Lung (tissue), 12 donors: ENCODE data around the gene POLR2I. TPM values are rescaled to one million over a fixed set of nuclear protein-coding genes. Genes with fewer than 3 reads are reported as not detected.
A peak's percentile ranks its signal among the peaks of the same experiment; 100 is the strongest.

ENCODE experiments used
- ATAC-seq: fragments of 200-7000 bp; cut with Tn5 transposase; one replicate; pipeline ENCODE4 v1.9.1; 2020; ENCODE audit warnings: moderate number of reproducible peaks; ENCODE audit not compliant: insufficient read depth, low FRiP score
- DNase-seq, 3 donors: peaks; one replicate each; pipeline ENCODE4 v3.0.0-alpha.2; 2013 to 2017
- H3K27ac ChIP-seq, 2 donors: one replicate each; pipeline ENCODE4 v1.5.1; 2013; ENCODE audit warnings: mild to moderate bottlenecking in 2 of 2, moderate library complexity in 2 of 2, control low read depth in 1 of 2, inconsistent platforms in 1 of 2, low read depth in 1 of 2, low read length in 1 of 2
- H3K27me3 ChIP-seq, 3 donors: one replicate each; pipeline ENCODE4 v1.5.1; 2013; ENCODE audit warnings: low read length in 2 of 3; ENCODE audit not compliant: control insufficient read depth in 3 of 3, insufficient read depth in 3 of 3
- H3K36me3 ChIP-seq, 4 donors: one replicate each; pipeline ENCODE4 v1.5.1; 2013; ENCODE audit warnings: low read length in 4 of 4, mild to moderate bottlenecking in 1 of 4, moderate library complexity in 1 of 4; ENCODE audit not compliant: control insufficient read depth in 4 of 4, insufficient read depth in 4 of 4
- H3K4me1 ChIP-seq, 5 donors: one replicate each; pipeline ENCODE4 v1.5.1; 2013; ENCODE audit warnings: low read length in 5 of 5, mild to moderate bottlenecking in 2 of 5, moderate library complexity in 1 of 5; ENCODE audit not compliant: control insufficient read depth in 5 of 5, insufficient read depth in 5 of 5
- H3K4me3 ChIP-seq: one replicate; pipeline ENCODE4 v1.5.1; 2013; ENCODE audit warnings: mild to moderate bottlenecking, control low read depth, moderate library complexity
- H3K9ac ChIP-seq, 2 donors: one replicate each; pipeline ENCODE4 v1.5.1; 2013; ENCODE audit warnings: low read length in 2 of 2, control low read depth in 1 of 2; ENCODE audit not compliant: insufficient read depth in 1 of 2
- H3K9me3 ChIP-seq, 4 donors: one replicate each; pipeline ENCODE4 v1.5.1; 2013; ENCODE audit warnings: low read length in 3 of 4, mild to moderate bottlenecking in 1 of 4, moderate library complexity in 1 of 4; ENCODE audit not compliant: control insufficient read depth in 4 of 4, insufficient read depth in 3 of 4
- CTCF ChIP-seq: IDR thresholded peaks from 2 replicates; pipeline ENCODE4 v1.5.1; 2012; ENCODE audit warnings: mild to moderate bottlenecking; ENCODE audit errors: control extremely low read depth, extremely low read depth
- WGBS, 2 donors: extraction: QIAGEN DNeasy Blood & Tissue Kit; methylation state at CpG; one replicate each; pipeline ENCODE4 v1.1.7; 2013; 5-methylcytosine and 5-hydroxymethylcytosine counted together
- polyA plus RNA-seq, 2 donors: library from polyadenylated mRNA; stranded (reverse); fragments of 200-250 nt; gene quantifications; one replicate each; pipeline ENCODE4 v1.2.1, GENCODE V29; 2013
- total RNA-seq, 2 donors: library from RNA; depleted of rRNA in 1 of 2; stranded (reverse); fragments of >200 nt in 1 of 2; gene quantifications; one replicate each; pipeline ENCODE4 v1.2.1, GENCODE V29; 2014 to 2021
- donor health status: control.
- donor health status: control.
- donor health status: Bipolar disorder and iron deficiency.
- donor health status: healthy.
- donor health status: DM: yes; HTN: yes; CAD: no.

Gene POLR2I
- total and polyA plus RNA-seq, 4 donors, result 65.1 to 101 (median 89.9) TPM

- H3K36me3 ChIP-seq, result peaks cover 5 to 47% (median 17%) of the 10 kb centered on the region in 4 donors
- H3K9me3 ChIP-seq, result no peaks in the 10 kb centered on the region
- DNase-seq, result no peak
- ATAC-seq, result no peak
- H3K27ac ChIP-seq, result no peak overlapping the region
- peaks cover 0 to 7% (median 0%) of the 10 kb centered on the region in 5 donors for H3K4me1 ChIP-seq
- H3K27me3 ChIP-seq, result no peaks in the 10 kb centered on the region
- no peak overlapping the region for H3K4me3 ChIP-seq
- WGBS, 2 donors, result 91 to 94% methylated on average over 26 of the region's 26 CpGs
- H3K9ac ChIP-seq, result no peak overlapping the region
- no peak for TF ChIP-seq CTCF
Measured at GRCh38 chr19:36120092-36120983, 5.7 kb upstream of the POLR2I start.

- 94 to 100% methylated on average over 1 of the region's 1 CpG for whole genome bisulfite sequencing, 2 donors
- no peak for ATAC-seq
- no peak overlapping the region for H3K9ac ChIP-seq
Measured at GRCh38 chr19:36116344-36116637, 1.6 kb upstream of the POLR2I start.

DNA sequence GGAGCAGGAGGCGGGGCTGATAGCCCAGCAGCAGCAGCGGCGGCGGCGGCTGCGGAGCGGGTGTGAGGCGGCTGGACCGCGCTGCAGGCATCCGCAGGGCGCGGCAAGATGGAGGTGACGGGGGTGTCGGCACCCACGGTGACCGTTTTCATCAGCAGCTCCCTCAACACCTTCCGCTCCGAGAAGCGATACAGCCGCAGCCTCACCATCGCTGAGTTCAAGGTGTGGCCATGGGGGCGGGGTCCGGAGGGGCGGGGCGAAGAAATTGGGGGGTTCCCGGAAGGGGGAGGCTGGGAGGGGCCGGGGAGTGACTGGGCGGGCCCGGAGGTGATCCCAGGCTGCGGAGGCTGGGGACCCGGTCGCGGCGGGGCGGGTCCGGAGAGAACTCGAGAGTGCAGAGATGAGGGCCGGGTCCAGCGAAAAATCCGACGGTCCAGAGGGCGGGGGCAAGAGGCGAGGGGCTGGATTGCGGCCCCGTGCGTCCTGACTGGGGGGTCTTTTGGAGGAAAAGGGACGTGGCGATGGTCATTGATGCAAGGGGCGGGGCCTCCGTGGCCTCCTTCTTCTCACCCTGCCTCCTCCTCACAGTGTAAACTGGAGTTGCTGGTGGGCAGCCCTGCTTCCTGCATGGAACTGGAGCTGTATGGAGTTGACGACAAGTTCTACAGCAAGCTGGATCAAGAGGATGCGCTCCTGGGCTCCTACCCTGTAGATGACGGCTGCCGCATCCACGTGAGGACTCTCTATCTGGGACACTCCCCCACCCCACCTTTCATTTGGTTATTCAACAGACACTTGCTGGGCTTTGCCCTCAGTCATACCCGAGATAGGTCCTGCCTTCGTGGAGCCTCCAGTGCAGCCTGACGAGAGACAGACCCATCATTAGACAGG is 1.0 kb upstream of the POLR2I start, which contains the start of gene TBCB:
TSS of gene TBCB (plus strand) at position 16 of the 891 bp plus-strand sequence. CDS start at position 109, 93 bp downstream.
- DNase-seq (no peak), ATAC-seq (peak; percentile 75)
- WGBS, 2 donors, result 4 to 7% methylated on average over 50 to 59 of the region's 59 CpGs
- Histone ChIP-seq H3K9ac (peak within 1 kb of the TSS; percentile 79 to 85), H3K27ac (peak within 1 kb of the TSS; percentile 85 to 86), H3K36me3 (peaks cover 0 to 35% (median 15%) of the 10 kb centered on the region in 4 donors), H3K27me3 (no peaks in the 10 kb centered on the region), H3K9me3 (no peaks in the 10 kb centered on the region), H3K4me1 (peaks cover 0 to 14% (median 0%) of the 10 kb centered on the region in 5 donors), H3K4me3 (peak within 1 kb of the TSS; percentile 90)
- TF ChIP-seq CTCF, result no peak

More at GRCh38 chr19:36116344-36116637, 1.6 kb upstream of the POLR2I start:
- Histone ChIP-seq H3K27ac (peak overlapping the region in 1 of 2 donors; percentile 73), H3K4me1 (peaks cover 0 to 14% (median 0%) of the 10 kb centered on the region in 5 donors), H3K27me3 (no peaks in the 10 kb centered on the region), H3K9me3 (no peaks in the 10 kb centered on the region), H3K36me3 (peaks cover 0 to 32% (median 14%) of the 10 kb centered on the region in 4 donors), H3K4me3 (peak overlapping the region; percentile 64)
- DNase-seq, result no peak
- TF ChIP-seq CTCF, result no peak
